ENCODE measurements around the gene TEX26.

TEX26 gene

DNA sequence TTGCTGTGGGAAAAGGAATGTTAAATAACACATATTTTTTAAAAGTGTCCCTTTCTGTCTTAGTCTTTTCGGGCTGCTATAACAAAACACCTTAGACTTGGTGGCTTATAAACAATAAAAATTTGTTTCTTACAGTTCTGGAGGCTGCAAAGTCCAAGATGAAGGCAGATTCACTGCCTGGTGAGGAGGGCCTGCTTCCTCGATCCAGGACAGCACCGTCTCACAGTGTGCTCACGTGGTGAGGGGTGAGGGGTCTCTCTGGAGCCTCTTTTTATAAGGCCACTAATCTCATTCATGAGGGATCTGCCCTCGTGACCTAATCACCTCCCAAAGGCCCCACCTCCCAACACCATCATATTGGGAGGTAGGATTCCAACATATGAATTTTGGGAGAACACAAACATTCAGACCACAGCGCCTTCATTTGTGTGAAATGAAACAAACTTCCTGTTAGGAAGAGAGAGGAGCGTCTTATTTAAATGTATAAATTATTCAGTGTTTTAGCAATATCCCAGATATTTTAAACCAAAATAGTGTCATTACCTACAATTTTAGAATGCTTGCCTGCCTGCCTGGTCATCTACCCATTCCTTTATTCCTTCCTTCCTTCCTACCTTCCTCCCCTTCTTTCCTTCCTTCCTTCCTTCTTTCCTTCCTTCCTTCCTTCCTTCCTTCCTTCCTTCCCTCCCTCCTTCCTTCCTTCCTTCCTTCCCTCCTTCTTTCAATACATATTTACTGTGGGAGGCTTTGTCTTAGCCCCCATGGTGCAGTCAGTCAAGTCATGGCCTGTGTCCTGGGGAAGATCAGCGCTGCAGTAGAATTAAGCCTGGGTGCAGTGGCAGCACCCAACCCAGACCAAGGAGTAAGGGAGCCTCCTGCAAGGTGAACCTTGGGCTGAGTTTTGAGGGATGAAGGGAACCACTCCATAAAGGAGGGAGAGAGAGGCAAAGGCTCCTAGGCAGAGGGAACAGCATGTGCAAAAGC, 84.2 kb downstream of the TEX26 start:
- in situ Hi-C loops (cut with MboI; ENCODE audit: low sequenced_read_pairs), result no loop called here
- peaks cover 1% of the 10 kb centered on the region for H3K4me1 ChIP-seq
- H3K36me3 ChIP-seq (replicated peaks), result no peaks in the 10 kb centered on the region
- H3K4me3 ChIP-seq, result no peak overlapping the region
- H3K27me3 ChIP-seq (ENCODE audit: low read depth), result no peaks in the 10 kb centered on the region
- no peaks in the 10 kb centered on the region for H3K9me3 ChIP-seq
- DNase-seq (ENCODE audit: low spot score in 2 of 2), result no peak

DNA sequence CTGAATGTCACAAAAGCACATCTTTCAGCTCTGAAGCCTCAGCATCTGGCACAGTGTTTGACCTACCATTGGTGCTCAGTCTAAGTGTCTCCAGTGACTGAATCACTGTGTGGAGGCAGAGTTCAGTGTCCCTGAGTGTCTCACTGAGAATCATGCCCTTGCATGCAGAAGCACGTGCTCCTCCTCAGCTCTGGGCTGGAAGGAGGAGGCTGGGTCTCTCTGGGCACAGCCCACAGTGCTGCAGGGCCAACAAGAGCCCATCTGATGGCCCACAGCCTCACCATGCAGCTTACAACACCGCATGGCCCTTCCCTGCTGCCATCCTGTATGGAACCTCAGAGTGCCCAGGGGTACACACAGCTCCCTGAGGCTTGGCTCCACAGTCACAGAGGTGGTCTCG, 86.1 kb downstream of the TEX26 start:
- in situ Hi-C loops (cut with MboI; ENCODE audit: low sequenced_read_pairs), result no loop called here
- no peak overlapping the region for H3K4me3 ChIP-seq
- DNase-seq (ENCODE audit: low spot score in 2 of 2), result no peak
- no peaks in the 10 kb centered on the region for H3K9me3 ChIP-seq
- H3K4me1 ChIP-seq, result peaks cover 6% of the 10 kb centered on the region
- no peaks in the 10 kb centered on the region for H3K27me3 ChIP-seq (ENCODE audit: low read depth)
- no peaks in the 10 kb centered on the region for H3K36me3 ChIP-seq (replicated peaks)

DNA sequence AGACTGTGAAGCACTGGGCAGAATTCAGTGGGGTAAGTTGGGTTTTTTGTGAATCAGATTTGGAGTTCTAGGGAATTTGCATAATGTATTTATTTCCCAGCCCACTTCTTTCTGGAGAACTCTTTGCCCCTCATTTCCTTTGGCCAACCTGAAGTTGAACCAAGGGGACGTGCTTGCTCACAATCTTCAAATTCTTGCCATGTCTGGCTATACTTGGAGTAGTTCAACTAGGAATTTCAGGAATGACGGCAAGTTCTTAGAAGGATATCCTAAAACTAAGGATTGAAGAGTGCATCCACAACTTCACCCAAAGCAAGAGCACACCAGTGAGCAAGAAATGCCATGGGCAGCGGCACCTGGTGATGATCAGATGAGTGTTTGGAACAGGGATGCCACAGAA, 88.5 kb downstream of the TEX26 start:
- H3K4me1 ChIP-seq, result peaks cover 6% of the 10 kb centered on the region
- H3K36me3 ChIP-seq (replicated peaks), result no peaks in the 10 kb centered on the region
- H3K27me3 ChIP-seq (ENCODE audit: low read depth), result no peaks in the 10 kb centered on the region
- in situ Hi-C loops (cut with MboI; ENCODE audit: low sequenced_read_pairs), result no loop called here
- DNase-seq (ENCODE audit: low spot score in 2 of 2), result no peak
- H3K9me3 ChIP-seq, result no peaks in the 10 kb centered on the region
- no peak overlapping the region for H3K4me3 ChIP-seq

DNA sequence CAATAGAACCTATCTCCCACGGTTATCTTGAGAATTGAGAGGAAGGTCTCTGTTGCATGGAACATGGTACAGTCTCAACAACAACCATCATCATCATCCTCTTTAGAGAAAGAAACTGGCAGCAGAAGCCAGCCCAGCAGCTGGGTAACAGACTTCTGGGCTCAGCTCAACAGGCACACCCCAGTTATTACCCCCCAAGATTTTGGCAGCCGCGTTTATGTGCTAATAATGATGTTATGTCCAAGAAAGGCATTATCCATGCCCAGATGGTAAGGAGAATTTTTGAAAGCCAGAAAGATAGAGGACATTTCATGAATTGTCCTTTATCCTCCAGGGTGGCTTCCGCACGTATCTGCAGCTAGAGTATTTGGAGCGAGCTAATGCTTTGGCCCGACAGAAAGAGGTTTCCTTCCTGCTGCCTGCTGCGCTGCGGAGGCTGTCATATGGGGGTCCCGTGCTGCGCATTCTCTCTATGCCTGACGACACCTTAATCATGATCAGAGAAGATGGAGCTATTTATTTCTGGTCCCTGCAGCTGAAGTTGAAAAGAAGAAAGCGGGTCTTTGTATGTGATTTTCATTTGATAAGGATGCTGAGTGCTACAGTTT, 89.9 kb downstream of the TEX26 start:
- Histone ChIP-seq H3K27me3 (ENCODE audit: low read depth) (no peaks in the 10 kb centered on the region), H3K36me3 (replicated peaks) (no peaks in the 10 kb centered on the region), H3K4me3 (no peak overlapping the region), H3K9me3 (no peaks in the 10 kb centered on the region), H3K4me1 (peaks cover 6% of the 10 kb centered on the region)
- no peak for DNase-seq (ENCODE audit: low spot score in 2 of 2)
- in situ Hi-C loops (cut with MboI; ENCODE audit: low sequenced_read_pairs), result no loop called here

DNA sequence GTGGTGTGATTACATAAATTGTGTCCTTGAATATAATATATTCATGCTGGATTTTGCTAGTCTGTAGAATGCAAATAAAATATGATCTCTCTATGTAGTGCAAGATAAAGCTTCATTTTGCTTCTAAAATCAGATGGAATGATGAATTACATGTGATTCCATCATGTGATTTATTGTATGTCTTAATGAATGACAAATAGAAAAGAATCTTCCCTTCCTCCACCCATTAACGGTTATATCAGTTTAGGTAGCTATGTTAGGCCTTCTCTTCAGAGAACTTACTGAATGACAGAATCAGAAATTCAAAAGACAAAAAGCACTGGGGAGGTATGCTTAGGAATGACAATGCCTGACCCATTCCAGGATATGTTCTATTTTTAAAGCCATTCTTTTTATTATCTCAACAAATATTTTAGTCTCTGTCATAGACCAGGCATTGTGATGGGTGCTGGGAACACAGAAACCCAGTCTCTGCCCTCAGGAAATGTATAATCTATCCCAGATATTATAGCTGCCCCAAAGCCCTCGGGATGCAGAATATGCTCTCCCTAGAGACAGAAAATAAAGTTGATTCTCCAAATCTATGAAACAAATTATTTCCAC, 90.6 kb downstream of the TEX26 start:
- H3K36me3 ChIP-seq (replicated peaks), result no peaks in the 10 kb centered on the region
- no peak overlapping the region for H3K4me3 ChIP-seq
- in situ Hi-C loops (cut with MboI; ENCODE audit: low sequenced_read_pairs), result no loop called here
- H3K9me3 ChIP-seq, result no peaks in the 10 kb centered on the region
- peak in 1 of 2 experiments; percentile 12 for DNase-seq (ENCODE audit: low spot score in 2 of 2)
- peaks cover 6% of the 10 kb centered on the region for H3K4me1 ChIP-seq
- no peaks in the 10 kb centered on the region for H3K27me3 ChIP-seq (ENCODE audit: low read depth)
